Stimulated activated CD8-positive, alpha-beta memory T cell treated with anti-CD3 and anti-CD28 coated beads, Interleukin-2, amount 100 ng/mL, for 48 hours (primary cell): ENCODE results near the gene PHC2.

Experiments
- DNase-seq, 2 donors: peaks; one replicate each; pipeline ENCODE4 v3.0.0-alpha.2; 2020; ENCODE audit warnings: low read depth in 2 of 2

The PHC2 gene

DNA sequence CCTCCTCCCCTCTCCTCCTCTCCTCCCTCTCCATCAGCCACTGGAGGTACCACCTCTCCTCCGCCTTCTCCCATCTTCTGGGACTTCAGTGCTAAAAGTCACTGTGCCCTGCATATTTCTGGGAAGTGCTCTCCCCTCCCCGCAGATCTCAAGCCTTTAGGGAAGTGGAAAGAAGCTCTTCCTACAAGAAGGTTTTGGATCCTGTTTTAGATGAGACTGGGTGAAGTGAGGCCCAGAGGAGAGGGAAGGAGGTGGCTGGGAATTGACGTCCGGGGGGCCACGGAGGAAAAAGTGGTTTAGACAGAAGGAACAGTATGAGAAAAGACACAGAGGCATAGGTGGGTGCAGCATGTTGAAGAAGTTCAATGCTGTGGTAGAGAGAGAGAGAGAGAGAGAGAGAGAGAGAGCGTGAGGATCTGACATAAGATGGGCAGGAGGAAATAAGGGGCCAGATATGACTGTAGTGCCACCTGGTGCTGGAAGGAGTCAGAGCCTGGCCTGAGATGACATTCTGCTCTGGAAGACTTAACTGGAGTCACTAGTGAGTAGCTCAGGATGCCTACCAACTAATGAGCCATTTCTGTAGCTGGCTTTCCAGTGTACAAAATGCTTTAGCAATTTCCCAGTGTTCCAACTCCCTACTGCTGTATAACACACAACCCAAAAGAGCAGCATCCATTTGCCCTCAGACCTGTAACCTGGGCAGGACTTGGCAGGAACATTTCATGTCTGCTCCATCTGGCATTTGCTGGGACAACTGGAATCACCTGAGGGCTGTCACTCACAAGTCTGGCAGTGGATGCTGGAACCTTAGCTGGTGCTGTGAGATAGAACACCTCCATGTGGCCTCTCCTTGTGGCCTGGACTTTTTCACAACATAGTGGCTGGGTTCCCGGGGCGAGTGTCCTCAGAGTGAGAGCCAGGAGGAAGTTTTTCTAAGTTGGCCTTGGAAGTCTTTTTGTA, 24.9 kb upstream of the PHC2 start:
- DNase-seq, result no peak

DNA sequence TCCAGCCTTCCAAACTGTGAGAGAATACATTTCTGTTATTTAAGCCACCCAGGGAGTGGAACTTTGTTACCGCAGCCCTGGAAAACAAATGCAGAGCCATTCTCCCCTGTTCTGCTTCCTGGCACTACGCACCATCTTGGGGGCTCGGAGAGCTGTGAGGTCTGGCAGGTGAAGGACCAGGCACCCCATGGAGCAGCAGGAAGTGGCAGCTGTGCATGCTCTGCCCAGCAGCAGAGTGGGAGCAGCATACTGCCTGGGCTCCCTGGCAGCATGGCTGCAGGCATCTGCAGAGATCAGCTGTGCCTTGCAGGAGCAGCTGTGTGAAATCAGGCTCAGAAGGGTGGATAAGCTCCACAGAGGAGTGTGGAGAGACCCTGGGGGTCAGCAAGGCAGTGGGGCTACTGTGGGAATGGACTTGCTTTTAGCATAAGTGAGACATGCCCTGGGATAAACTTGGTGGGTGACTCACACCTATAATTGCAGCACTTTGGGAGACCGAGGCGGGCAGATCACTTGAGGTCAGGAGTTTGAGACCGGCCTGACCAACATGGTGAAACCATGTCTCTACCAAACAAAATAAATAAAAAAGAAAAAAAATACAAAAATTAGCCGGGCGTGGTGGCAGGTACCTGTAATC, 23.9 kb upstream of the PHC2 start:
- no peak for DNase-seq

DNA sequence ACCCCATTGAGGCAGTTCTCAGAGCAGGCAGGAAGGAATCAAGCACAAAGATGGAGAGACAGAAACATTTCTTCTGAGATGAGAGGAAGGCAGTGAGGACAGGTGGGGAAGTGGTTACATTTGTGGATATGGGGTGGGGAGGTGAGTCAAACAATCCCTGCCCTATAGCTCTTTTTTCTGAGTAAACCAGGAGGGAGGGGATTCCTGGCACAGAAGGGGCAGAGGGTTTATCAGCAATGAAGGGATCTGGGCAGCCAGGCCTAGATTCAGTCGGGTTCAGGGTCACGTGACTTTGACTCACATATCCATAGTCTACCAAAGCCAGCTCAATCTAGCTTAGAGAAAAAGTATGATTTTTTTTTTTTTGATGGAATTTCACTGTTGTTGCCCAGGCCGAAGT, 15.7 kb upstream of the PHC2 start:
- no peak for DNase-seq

DNA sequence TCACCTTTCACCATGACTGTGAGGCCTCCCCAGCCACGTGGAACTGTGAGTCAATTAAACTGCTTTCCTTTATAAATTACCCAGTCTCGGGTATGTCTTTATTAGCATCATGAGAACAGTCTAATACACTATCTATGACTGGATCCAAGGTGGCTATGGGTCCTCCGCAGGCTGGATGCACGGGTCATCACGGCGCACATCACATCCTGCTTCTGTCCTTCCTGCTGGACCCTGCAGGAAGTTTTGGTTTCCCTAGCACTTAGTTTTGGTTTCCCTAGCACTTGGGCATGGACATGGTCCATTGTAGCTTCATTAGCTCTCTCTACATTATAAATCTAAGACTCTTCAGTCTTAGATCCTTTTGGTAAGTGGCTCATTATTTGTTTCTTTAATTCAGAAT, 14.2 kb upstream of the PHC2 start:
- no peak for DNase-seq

DNA sequence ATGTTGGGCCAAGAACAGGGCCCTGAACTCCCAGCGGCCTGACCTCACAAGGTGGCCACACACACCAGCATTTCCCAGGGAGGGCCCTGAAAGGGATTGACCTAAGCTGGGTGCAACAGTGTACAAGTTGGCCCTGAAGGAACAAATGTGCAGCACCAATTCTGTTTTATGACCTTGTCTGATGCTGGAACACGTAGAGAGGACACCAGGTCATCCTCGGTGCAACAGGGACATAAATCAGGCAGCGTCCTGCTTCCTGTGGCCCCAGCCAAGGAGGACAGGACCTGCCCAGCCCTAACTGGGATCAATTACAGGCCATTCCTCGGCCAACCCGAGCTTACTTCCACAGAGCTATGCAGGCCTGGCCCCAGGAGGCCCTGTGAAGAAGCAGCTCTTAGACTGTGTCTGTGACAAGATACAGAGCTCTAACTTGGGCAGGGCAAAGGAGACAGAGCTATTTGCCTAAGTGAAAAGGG, 12.8 kb upstream of the PHC2 start:
- DNase-seq, result no peak

DNA sequence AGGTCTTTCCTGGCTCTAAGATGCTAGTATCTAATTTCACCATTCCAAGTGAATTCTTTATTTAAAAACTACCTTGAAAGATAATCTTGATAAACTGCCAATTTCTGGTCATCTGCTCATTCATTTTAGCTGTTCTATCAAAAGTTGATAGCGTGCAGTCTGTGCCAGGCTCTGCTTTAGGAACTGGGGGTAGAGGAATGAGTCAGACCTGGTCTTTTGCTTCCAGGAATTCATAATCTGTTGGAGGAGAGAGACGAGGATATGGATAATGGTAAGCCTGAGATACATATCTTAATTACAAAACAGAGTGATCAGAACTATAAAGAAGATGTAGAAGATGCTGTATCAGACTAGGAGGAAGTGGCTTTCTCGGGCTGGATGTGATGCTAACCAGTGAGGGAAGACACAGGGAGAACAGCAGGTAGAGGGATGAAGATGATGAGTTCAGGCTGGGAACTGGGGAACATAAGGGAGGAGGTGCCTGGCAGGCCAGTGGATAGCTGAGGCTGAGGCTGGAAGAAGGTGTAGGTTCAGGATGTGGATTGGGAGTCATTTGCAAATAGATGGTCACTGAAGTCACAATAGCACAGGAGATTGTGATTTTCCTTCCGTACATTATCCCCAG, 12.3 kb upstream of the PHC2 start:
- DNase-seq, result no peak

DNA sequence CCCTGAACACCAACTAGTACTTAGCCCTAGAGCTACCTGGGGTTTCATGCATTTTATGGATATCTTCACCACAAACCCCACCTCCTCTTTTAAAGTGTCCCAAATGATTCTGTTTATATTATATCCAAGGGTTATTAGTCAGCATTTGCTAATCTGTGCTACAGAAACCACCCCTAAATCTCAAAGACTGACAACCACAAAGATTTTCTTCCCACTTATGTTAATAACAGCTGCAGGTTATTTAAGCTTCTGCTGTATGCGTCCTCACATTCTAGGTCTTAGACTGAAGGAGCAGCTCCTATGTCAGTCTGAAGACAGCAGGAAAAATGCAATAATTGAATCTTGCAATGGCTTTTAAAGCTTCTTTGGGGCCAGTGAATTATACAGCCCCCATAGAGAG, 11.2 kb upstream of the PHC2 start:
- no peak for DNase-seq

DNA sequence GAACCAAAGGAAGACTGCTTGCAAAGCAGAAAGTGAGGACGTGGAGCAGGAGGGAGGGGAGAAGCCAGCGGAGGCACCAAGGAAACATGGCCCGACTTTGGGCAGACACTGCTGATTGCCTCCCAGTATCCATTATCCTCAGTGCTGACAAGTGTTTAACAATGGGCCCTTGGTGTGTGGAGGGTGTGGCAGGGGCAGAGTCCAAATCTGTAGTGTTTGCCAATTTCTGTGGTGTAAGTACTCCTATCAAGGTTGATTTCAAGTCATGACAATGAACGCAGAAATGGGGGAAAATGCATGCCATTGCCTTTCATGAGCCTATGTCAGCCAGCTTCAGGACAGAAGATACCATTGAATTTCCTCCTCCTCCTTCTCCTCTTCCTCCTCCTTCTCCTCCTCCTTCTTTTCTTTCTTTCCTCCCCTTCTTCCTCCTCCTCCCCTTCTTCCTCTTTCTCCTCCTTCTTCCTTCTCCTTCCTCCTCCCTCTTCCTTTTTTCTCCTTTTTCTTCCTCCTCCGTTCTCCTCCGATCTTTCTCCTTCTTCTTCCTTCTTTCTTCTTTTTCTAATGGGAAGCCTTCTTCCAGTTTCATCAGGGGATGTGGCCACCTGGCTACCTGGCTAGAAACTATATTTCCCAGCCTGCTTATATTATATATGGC, 10.3 kb upstream of the PHC2 start:
- no peak for DNase-seq

DNA sequence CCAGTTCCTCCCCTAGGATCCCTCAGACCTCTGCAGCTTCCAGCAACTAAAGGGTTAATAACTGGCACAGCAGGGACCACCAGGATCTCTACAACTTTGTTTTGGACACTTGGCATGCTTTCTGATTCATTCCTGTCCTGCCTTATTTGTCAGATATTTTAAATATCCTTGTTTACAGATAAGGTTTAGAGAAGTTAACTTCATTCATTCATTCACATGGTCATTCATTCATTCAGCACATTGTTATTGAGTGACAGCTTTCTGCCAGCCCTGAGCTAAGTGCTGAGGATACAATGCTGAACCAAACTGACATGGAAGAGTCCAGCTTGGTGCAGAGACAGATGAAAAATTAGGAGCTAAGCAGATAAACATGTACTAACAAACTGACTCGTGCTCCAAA, 8.8 kb upstream of the PHC2 start:
- no peak for DNase-seq

DNA sequence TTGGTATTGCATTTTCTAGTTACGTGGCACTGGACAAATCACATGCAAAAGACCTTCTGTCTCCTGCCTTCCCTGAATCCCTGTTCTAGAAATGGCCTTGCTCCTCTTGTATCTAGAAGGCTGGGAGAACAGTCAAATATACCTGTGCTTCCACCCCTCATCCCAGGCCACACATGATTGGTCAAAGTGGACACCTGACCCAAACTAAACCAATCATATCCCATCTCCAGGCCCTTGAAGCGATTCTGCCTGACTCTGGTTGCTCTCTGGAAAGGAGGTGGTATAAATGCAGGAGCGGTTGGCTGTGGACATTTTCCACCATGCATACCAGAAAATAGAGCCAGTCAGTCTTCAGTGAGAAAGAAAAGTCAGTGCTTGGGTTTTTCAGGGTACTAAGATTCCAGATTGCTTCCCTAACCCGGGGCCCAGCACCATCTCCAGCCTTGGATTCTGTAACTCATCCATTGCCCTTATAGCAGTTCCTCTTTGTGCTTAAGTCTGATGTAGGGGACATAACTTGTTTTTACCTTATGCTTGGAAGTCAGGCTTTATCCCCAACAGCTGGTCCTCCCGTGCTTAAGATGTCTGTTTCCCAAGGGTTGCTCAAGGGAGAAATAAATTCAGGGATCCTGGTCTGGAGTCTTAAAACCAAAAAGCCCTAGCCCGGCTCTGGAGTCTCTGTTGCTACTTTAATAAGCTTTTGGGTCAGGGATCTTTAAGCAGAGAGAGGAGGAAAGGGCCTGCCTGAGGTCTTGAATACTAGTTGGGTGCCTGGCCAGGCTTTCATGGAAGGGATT, 7.7 kb upstream of the PHC2 start:
- DNase-seq, result no peak

DNA sequence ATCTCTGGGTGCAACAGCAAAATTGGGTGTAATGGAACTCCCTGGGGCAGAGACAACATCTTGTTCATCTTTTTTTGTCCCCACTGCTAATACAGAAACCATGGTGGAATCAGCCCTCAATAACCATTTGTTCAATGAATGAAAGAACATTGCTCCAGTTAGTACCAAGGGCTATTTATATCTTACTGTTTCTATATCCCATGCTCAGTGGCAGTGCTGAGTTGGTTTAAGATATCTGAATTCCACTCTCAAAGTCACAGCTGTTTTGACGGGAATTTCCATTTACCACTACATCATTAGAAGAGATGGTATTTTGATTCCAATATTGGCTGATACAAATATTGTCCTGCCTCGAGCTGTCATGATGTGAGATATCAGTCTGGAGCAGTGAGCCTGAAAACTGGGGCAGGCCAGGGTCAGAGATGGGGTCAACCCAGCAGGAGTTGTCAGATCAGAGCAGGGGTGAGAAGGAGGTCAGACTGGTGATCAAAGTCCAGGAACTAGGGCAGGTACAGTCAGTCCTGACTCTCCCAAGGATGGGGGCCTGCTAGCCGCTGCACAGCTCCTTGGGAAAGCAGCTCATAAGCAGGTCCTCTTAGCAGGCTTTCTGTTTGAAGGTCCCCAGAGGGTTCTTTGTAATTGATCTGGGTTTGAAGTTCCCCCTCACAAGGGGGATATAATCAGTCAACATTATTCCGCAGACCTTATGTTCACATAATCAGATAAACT, 5.8 kb upstream of the PHC2 start:
- no peak for DNase-seq

DNA sequence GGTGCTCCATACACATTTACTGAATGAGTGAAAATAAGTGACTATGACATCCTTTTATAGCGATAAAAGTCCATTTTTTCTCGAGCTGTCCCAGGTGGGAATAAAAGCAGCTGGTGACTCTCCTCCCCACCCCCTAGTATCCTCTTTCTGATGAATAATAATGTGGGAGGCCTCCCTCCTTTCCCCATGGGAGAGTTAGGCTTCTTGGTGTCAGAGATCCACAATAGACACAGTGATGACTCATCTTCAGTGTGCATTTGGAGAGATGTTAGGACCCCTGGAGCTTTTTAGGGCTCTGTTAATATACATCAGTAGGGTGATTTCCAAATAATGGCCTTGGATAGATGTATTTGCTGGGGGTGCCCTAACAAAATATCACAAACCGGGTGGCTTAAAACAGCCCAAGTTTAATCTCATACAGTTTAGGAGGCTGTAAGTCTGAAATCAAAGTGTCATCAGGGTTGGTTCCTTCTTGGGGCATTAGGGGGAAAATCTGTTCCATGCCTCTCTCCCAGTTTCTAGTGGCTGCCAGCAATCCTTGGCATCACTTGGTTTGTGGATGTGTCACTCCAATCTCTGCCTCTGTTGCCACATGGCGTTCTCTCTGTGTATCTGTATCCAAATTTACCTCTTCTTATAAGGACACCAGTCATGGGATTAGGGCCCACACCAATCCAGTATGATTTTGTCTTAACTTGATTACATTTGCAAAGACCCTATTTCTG, 4.4 kb upstream of the PHC2 start:
- DNase-seq, result no peak

DNA sequence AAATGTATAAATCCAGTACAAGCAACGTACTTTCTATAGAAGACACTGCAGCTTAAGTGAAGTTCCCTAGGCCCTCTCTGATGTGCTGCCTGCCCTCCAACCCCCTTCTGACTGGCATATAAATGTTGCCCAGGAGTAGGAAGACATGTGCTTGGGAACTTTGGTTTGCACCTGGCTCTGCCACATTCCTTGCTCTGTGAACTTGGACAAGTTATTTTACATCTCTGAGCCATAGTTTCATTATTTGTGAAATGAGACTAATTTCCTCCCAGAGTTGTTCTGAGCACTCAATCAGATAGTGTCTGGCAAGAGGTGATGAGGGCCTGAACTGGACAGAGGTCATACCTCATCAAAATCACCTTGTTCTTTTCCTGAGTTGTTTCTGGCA, 3.5 kb upstream of the PHC2 start:
- DNase-seq, result no peak

DNA sequence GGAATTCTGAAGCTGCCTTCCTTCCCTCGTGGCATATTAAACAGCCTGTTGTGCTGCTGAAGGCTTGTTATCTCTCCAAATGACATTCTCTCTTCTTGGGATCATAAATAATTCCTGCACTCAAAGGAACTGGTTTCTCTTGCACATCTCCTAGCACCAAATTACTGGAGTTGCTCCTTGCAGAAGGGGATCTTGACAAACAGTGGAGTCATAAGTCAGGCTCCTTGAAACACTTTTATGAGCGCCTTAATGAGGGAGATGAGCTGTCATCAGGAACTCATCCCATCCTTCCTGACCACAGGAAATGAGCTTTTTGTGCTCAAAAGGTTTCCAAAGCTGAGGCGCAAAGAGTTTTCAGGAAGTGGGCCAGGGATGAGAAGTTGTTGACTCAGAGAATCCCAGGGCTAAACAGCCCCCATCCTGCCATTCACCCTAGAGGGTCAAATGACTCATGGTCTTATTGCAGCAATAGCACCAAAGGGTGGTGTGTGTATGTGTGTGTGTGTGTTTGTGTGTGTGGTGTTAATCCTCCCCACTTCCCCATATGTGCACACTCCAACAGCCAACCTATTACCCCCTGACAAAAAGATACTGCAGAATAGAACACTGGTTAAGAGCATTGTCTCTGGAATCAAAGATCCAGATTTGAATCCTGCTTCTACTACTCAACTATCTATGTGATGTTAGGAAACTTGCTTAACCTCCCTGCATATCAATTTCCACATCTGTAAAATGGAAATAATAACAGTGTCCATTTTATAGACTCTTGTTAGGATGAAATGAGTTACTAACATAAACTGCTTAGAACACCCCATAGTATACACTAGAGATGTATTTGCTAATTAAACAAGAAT, 2.8 kb upstream of the PHC2 start:
- no peak for DNase-seq

DNA sequence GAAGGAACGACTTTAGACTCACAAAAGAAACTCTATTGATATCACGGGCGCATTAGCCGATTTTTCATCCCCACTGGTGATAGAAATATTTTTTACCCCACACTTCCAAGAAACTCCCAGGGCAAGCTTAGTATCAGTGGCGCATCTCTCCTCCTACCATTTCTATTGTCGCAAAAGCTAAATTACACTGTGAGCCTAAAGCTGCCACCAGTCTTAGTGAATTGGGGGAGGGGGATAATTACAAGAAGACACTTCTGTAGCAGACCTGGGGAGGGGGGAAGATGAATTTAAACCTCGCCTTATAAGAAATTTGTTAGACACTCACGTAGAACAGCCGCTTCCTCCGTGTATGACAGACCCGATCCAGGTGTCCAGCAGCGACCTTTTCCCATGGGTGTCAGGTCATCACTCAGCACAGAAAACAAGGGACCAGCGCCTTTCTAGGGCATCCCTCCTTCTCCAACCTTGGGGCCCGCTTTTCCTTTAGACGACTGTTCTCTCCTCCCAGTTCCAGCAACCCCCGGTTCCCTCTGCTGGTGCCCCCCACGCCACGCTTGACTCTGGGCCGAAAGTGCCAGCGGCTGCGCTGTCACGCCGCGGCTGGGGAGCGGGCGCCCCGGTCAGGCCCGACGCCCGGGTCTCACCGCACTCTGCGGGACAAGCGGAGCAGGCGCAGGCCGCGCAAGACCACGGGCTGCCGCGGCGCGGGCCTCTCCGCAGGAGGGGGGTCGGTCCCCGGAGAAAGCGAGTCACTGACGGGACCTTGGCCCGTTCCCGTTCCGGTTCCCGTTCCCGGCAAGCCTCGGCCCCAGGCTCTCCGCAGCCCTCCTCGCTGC, 821 bp downstream of the PHC2 start:
- no peak for DNase-seq

DNA sequence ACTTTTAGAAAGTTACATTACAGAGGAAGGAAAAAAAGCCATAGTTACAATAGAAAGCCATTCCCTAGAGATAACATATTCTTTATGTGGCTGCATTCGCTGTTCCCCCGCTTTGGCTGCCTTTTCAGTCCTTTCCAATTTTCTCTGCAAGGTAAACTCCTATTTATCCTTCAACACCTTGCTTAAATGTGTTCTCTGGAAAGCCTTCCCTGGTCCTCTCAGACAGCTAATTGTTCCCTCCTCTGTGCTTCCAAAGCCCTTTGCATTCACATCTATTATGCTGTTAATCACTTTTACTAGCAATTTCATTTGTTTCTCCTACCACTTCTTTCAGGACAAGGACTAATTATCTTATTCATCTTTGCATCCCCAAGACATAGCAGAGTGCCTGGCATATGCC, 1.6 kb downstream of the PHC2 start:
- no peak for DNase-seq

DNA sequence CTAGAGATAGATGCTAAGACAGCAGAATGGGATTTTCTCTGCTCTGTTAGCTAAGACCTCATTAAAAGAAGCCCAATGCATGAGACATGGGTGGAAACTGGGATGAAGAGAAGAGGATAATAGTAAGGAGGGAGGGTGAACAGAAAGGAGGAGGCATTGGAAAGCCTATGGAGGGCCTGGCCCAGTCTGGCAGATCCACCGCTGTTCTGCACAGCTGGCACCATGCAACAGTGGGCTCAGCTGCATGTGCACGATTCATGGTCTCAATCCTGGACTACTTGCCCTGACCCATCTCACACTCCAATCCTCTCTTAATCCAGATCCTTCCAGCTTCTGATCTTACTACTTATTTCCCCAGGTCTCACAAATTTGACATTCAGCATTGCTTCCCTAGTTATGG, 2.2 kb downstream of the PHC2 start:
- no peak for DNase-seq

DNA sequence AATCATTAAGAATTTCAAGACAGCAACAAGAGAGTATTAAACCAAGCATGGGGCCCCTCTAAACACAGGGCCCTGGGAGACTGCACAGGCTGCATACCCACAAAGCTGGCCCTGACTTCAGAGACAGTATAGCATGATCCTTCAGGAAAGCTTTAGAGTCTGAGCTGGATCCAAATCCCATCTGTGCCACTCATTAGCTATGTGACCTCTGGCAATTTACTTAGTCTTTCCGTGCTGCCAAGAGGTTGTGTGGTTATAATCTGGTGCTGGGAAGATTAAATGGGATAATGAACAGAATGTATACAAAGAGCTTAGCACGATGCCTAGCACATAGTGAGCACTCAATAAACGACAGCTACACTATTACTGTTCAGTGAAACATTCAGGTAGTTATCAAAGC, 4.0 kb downstream of the PHC2 start:
- no peak for DNase-seq
